CD4-positive, alpha-beta memory T cell (primary cell): ENCODE measurements around the gene IGF2BP1. TPM values are rescaled to one million over a fixed set of nuclear protein-coding genes. Genes with fewer than 3 reads are reported as not detected.
"Not testable (repeated sequence)": the region's sequence is repeated elsewhere in the genome, so short reads cannot be mapped to it uniquely, and the experiment has no call there.

Experiments used
- CTCF ChIA-PET: fragments of 350-600 bp; sonication (Branson Sonifier 250); formaldehyde crosslinking; loops from one replicate; lab custom pipeline; 2021; ENCODE audit warnings: inconsistent platforms; ENCODE audit not compliant: partially characterized antibody; lab: Charles Lee
- POLR2A ChIA-PET: fragments of 350-600 bp; sonication (Branson Sonifier 250); formaldehyde crosslinking; loops from one replicate; lab custom pipeline; 2021; ENCODE audit not compliant: partially characterized antibody; lab: Charles Lee
- DNase-seq, 5 donors: peaks; one replicate each; pipeline versions ENCODE4 v3.0.0 to v3.0.0-alpha.2; 2020 to 2022; ENCODE audit warnings: mixed read lengths in 1 of 5
- H3K27ac ChIP-seq: one replicate; pipeline ENCODE4 v1.7.0; 2013; ENCODE audit warnings: low read depth, low read length
- H3K27me3 ChIP-seq: 2 replicates; pipeline ENCODE4 v1.7.0; 2013; ENCODE audit warnings: mild to moderate bottlenecking, low read length, moderate library complexity; ENCODE audit not compliant: insufficient read depth
- H3K36me3 ChIP-seq: 2 replicates; pipeline ENCODE4 v1.7.0; 2013; ENCODE audit warnings: mild to moderate bottlenecking, low read length, moderate library complexity; ENCODE audit not compliant: insufficient read depth
- H3K4me1 ChIP-seq: 2 replicates; pipeline ENCODE4 v1.7.0; 2013; ENCODE audit warnings: mild to moderate bottlenecking, low read length, moderate library complexity; ENCODE audit not compliant: insufficient read depth
- H3K4me3 ChIP-seq, 2 donors: one replicate each; pipeline ENCODE4 v1.7.0; 2013; ENCODE audit warnings: low read length in 2 of 2, mild to moderate bottlenecking in 1 of 2
- H3K9me3 ChIP-seq, 2 donors: one replicate each; pipeline ENCODE4 v1.7.0; 2013; ENCODE audit warnings: low read length in 2 of 2, control low read depth in 1 of 2; ENCODE audit not compliant: control insufficient read depth in 1 of 2
- H3K27ac Mint-ChIP-seq, 7 donors: one replicate each; pipeline ENCODE4 v1.8.0; 2020 to 2021; ENCODE audit warnings: mixed read lengths in 7 of 7, mild to moderate bottlenecking in 6 of 7, inconsistent platforms in 3 of 7, moderate library complexity in 3 of 7
- H3K27me3 Mint-ChIP-seq, 2 donors: one replicate each; pipeline ENCODE4 v1.8.0; 2020 to 2021; ENCODE audit warnings: mixed read lengths in 2 of 2
- H3K36me3 Mint-ChIP-seq, 2 donors: one replicate each; pipeline ENCODE4 v1.8.0; 2020 to 2021; ENCODE audit warnings: mixed read lengths in 2 of 2, inconsistent platforms in 1 of 2, mild to moderate bottlenecking in 1 of 2
- H3K4me1 Mint-ChIP-seq, 4 donors: one replicate each; pipeline ENCODE4 v1.8.0; 2020 to 2021; ENCODE audit warnings: mixed read lengths in 4 of 4, mild to moderate bottlenecking in 1 of 4
- H3K4me3 Mint-ChIP-seq, 8 donors: one replicate each; pipeline ENCODE4 v1.8.0; 2020 to 2021; ENCODE audit warnings: mixed read lengths in 8 of 8, mild to moderate bottlenecking in 7 of 8, moderate library complexity in 6 of 8, inconsistent platforms in 3 of 8
- H3K9me3 Mint-ChIP-seq, 8 donors: one replicate each; pipeline ENCODE4 v1.8.0; 2020 to 2021; ENCODE audit warnings: mixed read lengths in 8 of 8, mild to moderate bottlenecking in 5 of 8, inconsistent platforms in 3 of 8, moderate library complexity in 1 of 8
- intact Hi-C: fragments of 100-400 bp; cut with micrococcal nuclease; formaldehyde crosslinking; loops from one replicate; pipeline ENCODE4 v1.15.1; 2023
- polyA plus RNA-seq, 2 donors: library from polyadenylated mRNA; unstranded; fragments of 300-500 nt; fragmentation: Illumina TruSeq; gene quantifications; one replicate each; pipeline ENCODE4 v1.2.3, GENCODE V29; 2021
- total RNA-seq, 2 experiments: library from RNA; stranded (reverse); gene quantifications; one replicate each; pipeline ENCODE4 v1.2.3, GENCODE V29; 2021

The IGF2BP1 gene
- total and polyA plus RNA-seq, 4 experiments from 2014 or later: not detected

- Histone ChIP-seq H3K36me3 (no peaks in the 10 kb centered on the region), H3K27ac (no peak overlapping the region), H3K9me3 (no peaks in the 10 kb centered on the region), H3K4me3 (no peak overlapping the region), H3K4me1 (no peaks in the 10 kb centered on the region), H3K27me3 (no peaks in the 10 kb centered on the region)
- CTCF ChIA-PET: no interaction called here
- H3K4me3 Mint-ChIP-seq: no peak overlapping the region
- peaks cover 0 to 1% (median 0%) of the 10 kb centered on the region in 4 donors for H3K4me1 Mint-ChIP-seq
- no peaks in the 10 kb centered on the region for H3K9me3 Mint-ChIP-seq
- peaks cover 4 to 22% of the 10 kb centered on the region in 2 donors for H3K27me3 Mint-ChIP-seq
- no peak for DNase-seq
- intact Hi-C loops: no loop called here
- no peak overlapping the region for H3K27ac Mint-ChIP-seq
- POLR2A ChIA-PET: no interaction called here
- no peaks in the 10 kb centered on the region for H3K36me3 Mint-ChIP-seq
Measured at GRCh38 chr17:49089094-49089493, 91.9 kb downstream of the IGF2BP1 start.

GRCh38 chr17:49090878-49091594, 93.9 kb downstream of the IGF2BP1 start:
- ChIA-PET CTCF (no interaction called here), POLR2A (no interaction called here)
- no peak for DNase-seq
- peaks cover 0 to 1% (median 0%) of the 10 kb centered on the region in 4 donors for H3K4me1 Mint-ChIP-seq
- H3K36me3 ChIP-seq: no peaks in the 10 kb centered on the region
- H3K9me3 ChIP-seq: no peaks in the 10 kb centered on the region
- H3K36me3 Mint-ChIP-seq: no peaks in the 10 kb centered on the region
- H3K9me3 Mint-ChIP-seq: no peaks in the 10 kb centered on the region
- intact Hi-C loops: no loop called here
- no peak overlapping the region for H3K4me3 Mint-ChIP-seq
- H3K27me3 Mint-ChIP-seq: peaks cover 4 to 19% of the 10 kb centered on the region in 2 donors
- no peaks in the 10 kb centered on the region for H3K4me1 ChIP-seq
- H3K4me3 ChIP-seq: no peak overlapping the region
- H3K27ac ChIP-seq: no peak overlapping the region
- H3K27ac Mint-ChIP-seq: no peak overlapping the region
- H3K27me3 ChIP-seq: no peaks in the 10 kb centered on the region

- Histone ChIP-seq H3K4me1 (no peaks in the 10 kb centered on the region), H3K4me3 (no peak overlapping the region), H3K27me3 (no peaks in the 10 kb centered on the region), H3K36me3 (no peaks in the 10 kb centered on the region), H3K27ac (no peak overlapping the region), H3K9me3 (no peaks in the 10 kb centered on the region)
- Mint-ChIP-seq H3K36me3 (no peaks in the 10 kb centered on the region), H3K4me3 (no peak overlapping the region), H3K27ac (peak overlapping the region in 1 of 7 donors; percentile 5), H3K9me3 (no peaks in the 10 kb centered on the region), H3K27me3 (peaks cover 0 to 8% of the 10 kb centered on the region in 2 donors), H3K4me1 (no peaks in the 10 kb centered on the region)
- DNase-seq: no peak
- ChIA-PET POLR2A (no interaction called here), CTCF (no interaction called here)
- intact Hi-C loops: no loop called here
Measured at GRCh38 chr17:49093131-49093530, 95.9 kb downstream of the IGF2BP1 start.

- no peak overlapping the region for H3K27ac Mint-ChIP-seq
- H3K9me3 Mint-ChIP-seq: peaks cover 0 to 2% (median 0%) of the 10 kb centered on the region in 8 donors
- intact Hi-C loops: no loop called here
- no peaks in the 10 kb centered on the region for H3K36me3 Mint-ChIP-seq
- peaks cover 3 to 5% of the 10 kb centered on the region in 2 donors for H3K27me3 Mint-ChIP-seq
- Histone ChIP-seq H3K36me3 (no peaks in the 10 kb centered on the region), H3K9me3 (no peaks in the 10 kb centered on the region), H3K4me3 (no peak overlapping the region), H3K4me1 (no peaks in the 10 kb centered on the region), H3K27ac (no peak overlapping the region), H3K27me3 (no peaks in the 10 kb centered on the region)
- no peak overlapping the region for H3K4me3 Mint-ChIP-seq
- CTCF ChIA-PET: interaction anchor here (0.6 kb wide), 1 partner anchor 181 kb away, joined by 3 read pairs; no protein-coding TSS in a partner anchor
- DNase-seq: no peak
- H3K4me1 Mint-ChIP-seq: no peaks in the 10 kb centered on the region
- POLR2A ChIA-PET: interaction anchor here (1.2 kb wide), 1 partner anchor 156 kb away, joined by 6 read pairs; the partner anchor contains the start of gene SNF8
Measured at GRCh38 chr17:49100601-49101000, 103.4 kb downstream of the IGF2BP1 start.

GRCh38 chr17:49101054-49101534, 103.9 kb downstream of the IGF2BP1 start:
- H3K36me3 Mint-ChIP-seq: no peaks in the 10 kb centered on the region
- H3K27ac Mint-ChIP-seq: no peak overlapping the region

GRCh38 chr17:49103360-49103759, 106.2 kb downstream of the IGF2BP1 start:
- POLR2A ChIA-PET, intact Hi-C loops, CTCF ChIA-PET: not testable (repeated sequence)

More at GRCh38 chr17:49101054-49101534, 103.9 kb downstream of the IGF2BP1 start:
- Mint-ChIP-seq H3K27me3 (peaks cover 3 to 5% of the 10 kb centered on the region in 2 donors), H3K9me3 (peaks cover 0 to 2% (median 0%) of the 10 kb centered on the region in 8 donors), H3K4me1 (no peaks in the 10 kb centered on the region), H3K4me3 (no peak overlapping the region)
- Histone ChIP-seq H3K4me3 (no peak overlapping the region), H3K4me1 (no peaks in the 10 kb centered on the region), H3K36me3 (no peaks in the 10 kb centered on the region), H3K27ac (no peak overlapping the region), H3K27me3 (no peaks in the 10 kb centered on the region), H3K9me3 (no peaks in the 10 kb centered on the region)
- ChIA-PET CTCF (interaction anchor here (0.6 kb wide), 1 partner anchor 180 kb away, joined by 3 read pairs; no protein-coding TSS in a partner anchor), POLR2A (interaction anchor here (1.2 kb wide), 1 partner anchor 156 kb away, joined by 6 read pairs; the partner anchor contains the start of gene SNF8)
- no peak for DNase-seq
- intact Hi-C loops: no loop called here

GRCh38 chr17:49104511-49105074, 107.4 kb downstream of the IGF2BP1 start:
- H3K9me3 ChIP-seq: no peaks in the 10 kb centered on the region
- H3K4me1 ChIP-seq: no peaks in the 10 kb centered on the region
- no peak overlapping the region for H3K27ac Mint-ChIP-seq
- H3K27me3 ChIP-seq: no peaks in the 10 kb centered on the region
- no peak overlapping the region for H3K4me3 ChIP-seq
- ChIA-PET CTCF (no interaction called here), POLR2A (no interaction called here)
- H3K36me3 Mint-ChIP-seq: no peaks in the 10 kb centered on the region
- DNase-seq: no peak
- no peak overlapping the region for H3K4me3 Mint-ChIP-seq
- peaks cover 0 to 2% (median 0%) of the 10 kb centered on the region in 8 donors for H3K9me3 Mint-ChIP-seq
- no peak overlapping the region for H3K27ac ChIP-seq
- no peaks in the 10 kb centered on the region for H3K36me3 ChIP-seq
- H3K4me1 Mint-ChIP-seq: peaks cover 0 to 3% (median 2%) of the 10 kb centered on the region in 4 donors
- intact Hi-C loops: no loop called here
- peaks cover 4 to 5% of the 10 kb centered on the region in 2 donors for H3K27me3 Mint-ChIP-seq

More at GRCh38 chr17:49103360-49103759, 106.2 kb downstream of the IGF2BP1 start:
- H3K4me1 Mint-ChIP-seq, H3K27ac ChIP-seq, H3K27me3 ChIP-seq, DNase-seq, H3K4me1 ChIP-seq, H3K9me3 ChIP-seq, H3K4me3 ChIP-seq, H3K27ac Mint-ChIP-seq, H3K4me3 Mint-ChIP-seq, H3K27me3 Mint-ChIP-seq, H3K9me3 Mint-ChIP-seq, H3K36me3 Mint-ChIP-seq, H3K36me3 ChIP-seq: not testable (repeated sequence)
